GM19468 (cell line): ENCODE measurements around the gene NLRC3.
"Not testable (repeated sequence)": the region's sequence is repeated elsewhere in the genome, so short reads cannot be mapped to it uniquely, and the experiment has no call there.

Experiments
- ATAC-seq: cut with Tn5 transposase; IDR thresholded peaks from one replicate; pipeline ENCODE4 v1.9.1; 2021; ENCODE audit warnings: mild to moderate bottlenecking, moderate library complexity, moderate number of reproducible peaks; ENCODE audit not compliant: unreplicated experiment; ENCODE audit errors: extremely low read depth

The NLRC3 gene

GRCh38 chr16:3553138-3553923 is 23.9 kb downstream of the NLRC3 start:
- ATAC-seq = no peak

DNA sequence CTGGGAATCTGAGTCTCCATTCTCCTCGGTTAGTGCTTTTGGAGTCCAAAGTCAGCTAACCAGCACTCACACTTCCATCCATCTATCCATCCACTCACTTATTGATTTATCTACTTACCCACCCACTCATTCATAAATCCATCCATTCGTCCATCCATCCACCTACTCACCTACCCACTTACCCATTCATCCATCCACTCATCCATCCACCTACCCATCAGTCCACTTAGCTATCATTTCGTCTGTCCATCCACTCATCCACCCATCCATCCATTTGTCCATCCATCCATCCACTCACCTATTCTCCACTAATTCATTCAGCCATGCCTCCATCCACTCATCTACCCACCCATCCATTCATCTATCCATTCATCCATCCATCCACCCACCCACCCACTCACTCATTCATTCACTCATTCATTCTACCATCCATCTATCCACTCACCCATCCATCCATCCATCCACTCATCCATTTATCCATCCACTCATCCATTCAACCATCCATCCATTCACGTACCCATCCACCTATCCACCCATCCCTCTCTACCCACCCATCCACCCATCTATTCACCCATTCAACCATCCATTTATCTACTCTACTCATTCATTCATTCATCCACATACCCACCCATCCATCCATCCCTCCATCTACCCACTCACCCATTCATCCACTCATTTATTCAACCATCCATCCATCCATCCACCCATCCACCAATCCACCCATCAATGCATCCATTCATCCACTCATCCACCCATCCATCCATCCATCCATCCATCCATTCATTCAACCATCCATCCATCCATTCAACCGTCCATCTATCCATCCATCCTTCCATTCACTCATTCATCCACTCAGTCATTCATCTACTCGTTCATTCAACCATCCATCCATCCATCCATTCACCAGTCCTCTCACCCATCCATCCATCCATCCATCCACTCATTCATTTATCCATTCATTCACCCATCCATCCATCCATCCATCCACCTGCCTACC is 26.1 kb downstream of the NLRC3 start:
- no peak for ATAC-seq

DNA sequence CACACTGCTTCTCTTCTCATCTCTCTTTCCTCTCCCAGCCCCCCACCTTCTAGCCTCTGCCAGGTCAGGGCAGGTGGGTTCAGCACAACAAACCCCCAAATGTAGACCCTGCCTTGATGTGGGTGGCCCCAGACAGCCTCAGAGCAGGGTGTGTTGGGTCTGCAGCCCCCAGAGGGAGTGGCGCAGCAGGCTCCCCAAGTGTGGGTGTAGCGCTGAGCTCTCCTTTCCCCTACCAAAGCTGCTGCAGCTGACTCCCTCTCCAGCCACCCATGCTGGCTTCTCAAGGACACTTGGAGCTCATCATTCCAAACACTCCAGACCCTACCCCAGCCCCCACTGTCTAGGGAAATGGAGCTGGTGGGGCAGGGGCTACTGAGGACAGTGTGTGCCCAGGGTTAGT is 27.3 kb downstream of the NLRC3 start:
- no peak for ATAC-seq

DNA sequence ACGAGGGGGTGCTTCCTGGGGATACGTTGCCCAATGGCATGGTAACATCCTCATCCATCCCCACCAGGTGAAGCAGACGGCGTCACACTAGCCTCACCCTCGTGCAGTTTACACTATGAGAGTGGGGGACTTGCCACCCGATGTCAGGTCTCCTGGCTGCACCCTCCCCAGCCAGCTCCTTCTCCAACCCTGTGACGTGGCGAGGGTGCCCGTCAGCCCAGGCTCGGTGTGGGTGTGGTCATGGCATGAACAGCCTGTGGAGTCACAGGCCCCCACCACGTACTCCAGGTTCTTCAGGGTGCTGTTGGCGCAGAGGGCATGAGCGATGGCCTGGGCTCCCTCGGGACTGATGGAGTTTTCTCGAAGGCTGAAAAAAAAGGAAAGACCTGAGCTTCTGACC is 28.3 kb downstream of the NLRC3 start:
- ATAC-seq = no peak

GRCh38 chr16:3548445-3548844 is 28.8 kb downstream of the NLRC3 start:
- ATAC-seq = no peak

DNA sequence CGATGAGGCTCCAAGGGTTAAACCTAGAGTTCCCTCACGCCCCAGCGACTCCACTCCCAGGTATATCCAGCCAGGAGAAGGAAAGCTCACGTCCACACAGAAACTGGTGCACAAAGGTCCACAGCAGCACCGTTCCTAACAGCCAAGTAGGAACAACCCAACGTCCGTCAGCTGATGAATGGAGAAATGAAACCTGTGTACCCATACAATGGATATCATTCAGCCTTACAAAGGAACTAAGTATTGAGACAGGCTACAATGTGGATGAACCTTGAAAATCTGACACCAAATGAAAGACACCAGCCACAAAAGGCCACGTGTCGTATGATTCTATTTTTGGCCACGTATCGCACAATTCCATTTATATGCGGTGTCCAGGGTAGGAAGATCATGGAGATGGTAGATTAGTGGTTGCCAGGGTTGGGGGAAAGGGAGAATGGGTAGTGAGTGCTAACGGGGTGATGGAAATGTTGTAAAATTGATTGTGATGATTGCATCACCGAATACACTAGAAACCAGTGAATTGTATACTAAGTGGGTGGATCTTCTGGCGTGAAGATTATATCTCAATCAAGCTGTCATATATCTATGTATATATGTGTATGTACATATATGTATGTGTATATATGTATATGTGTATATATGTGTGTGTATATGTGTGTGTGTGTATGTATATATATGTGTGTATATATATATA is 30.1 kb downstream of the NLRC3 start:
- no peak for ATAC-seq

- ATAC-seq = no peak
Observed at GRCh38 chr16:3542601-3543373, 34.4 kb downstream of the NLRC3 start.

DNA sequence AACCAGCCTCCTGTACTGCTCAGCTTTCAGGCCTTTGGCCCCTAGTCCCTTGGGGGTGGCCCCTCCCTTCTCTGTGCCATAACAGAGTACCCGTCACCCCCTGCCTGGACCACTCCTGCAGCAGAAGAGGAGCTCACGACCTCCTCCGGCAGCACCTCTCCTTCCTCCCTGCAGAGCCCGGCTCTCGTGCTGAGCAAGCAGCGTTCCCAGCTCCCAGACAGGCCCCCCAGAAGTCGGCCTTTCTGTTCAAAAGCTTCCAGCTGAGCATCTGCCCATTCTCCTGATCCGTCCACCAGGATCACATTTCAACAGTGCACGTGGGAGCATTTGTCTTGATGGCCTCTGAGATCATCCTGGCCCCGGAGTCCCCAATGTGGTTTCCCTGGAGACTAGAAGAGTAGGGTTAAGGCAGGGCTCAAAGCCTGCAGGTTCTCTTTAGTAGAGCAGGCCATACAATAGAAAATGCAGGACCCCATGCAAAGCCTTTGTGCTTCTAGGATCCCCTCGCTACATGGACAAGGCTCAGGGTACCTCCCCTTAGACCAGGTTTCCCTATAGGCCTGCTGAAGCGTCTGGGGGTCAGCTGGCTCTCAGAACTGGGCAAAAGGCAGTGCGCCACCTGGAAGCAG is 35.6 kb downstream of the NLRC3 start:
- no peak for ATAC-seq

GRCh38 chr16:3538222-3538621 is 39.0 kb downstream of the NLRC3 start:
- ATAC-seq = no peak

DNA sequence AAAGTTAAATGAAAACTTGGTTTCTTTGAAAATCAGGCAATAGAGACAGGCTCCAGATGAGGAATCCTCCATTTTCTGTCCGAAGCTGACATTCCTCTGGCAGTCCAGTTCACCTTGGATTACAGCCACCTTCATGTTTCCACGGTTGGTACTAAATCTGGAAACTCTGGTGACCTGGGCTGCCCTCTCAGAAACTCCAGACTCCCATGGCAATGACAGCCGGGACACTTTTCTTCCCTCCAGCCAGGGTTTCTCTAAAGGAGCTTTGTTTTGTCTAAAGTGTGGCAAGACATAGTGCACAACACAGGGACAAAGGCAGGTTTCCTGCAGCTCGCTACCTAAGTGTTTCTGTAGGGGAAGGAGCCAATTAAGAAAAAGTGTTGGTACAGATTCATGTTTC is 40.4 kb downstream of the NLRC3 start:
- ATAC-seq = no peak

DNA sequence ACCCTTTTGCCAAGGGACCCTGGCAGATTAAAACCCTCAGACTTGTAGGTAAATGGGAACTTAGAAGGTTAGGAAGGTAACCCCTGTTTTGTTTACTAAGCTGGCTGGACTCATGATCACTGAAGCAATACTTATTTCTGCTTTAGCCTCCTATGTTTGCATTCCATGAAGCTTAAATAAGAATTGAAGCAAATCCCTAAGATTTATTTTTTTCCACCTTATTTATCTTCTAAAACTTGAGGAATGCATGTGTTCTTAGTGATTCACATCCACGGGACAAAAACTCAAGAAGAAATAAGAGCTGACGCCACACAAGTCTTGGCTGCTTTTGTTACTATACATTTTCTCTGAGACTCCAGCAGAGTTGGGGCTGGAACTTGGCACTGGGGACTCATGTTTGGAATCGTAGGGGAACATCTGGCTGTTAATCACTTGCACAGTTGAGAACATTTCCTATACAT is 40.9 kb downstream of the NLRC3 start:
- no peak for ATAC-seq

- ATAC-seq = no peak
Observed at GRCh38 chr16:3534126-3534525, 43.1 kb downstream of the NLRC3 start.

- ATAC-seq = no peak
Observed at GRCh38 chr16:3532741-3533140, 44.5 kb downstream of the NLRC3 start.

GRCh38 chr16:3530371-3530914 is 46.8 kb downstream of the NLRC3 start:
- ATAC-seq = no peak

DNA sequence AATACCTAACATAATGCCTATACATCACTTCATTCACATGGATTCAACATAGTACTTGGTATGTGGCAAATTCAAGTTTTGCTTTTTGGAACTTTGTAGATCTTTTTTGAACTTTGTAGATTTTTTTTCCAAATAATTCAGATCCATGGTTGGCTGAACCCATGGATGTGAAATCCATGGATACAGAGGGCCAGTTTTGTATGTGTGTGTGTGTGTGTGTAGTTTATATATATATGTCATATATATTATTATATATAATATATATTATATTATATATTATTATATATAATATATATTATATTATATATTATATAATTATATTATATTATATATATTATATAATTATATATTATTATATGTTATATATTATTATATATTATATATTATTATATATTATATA is 48.0 kb downstream of the NLRC3 start:
- ATAC-seq = no peak

DNA sequence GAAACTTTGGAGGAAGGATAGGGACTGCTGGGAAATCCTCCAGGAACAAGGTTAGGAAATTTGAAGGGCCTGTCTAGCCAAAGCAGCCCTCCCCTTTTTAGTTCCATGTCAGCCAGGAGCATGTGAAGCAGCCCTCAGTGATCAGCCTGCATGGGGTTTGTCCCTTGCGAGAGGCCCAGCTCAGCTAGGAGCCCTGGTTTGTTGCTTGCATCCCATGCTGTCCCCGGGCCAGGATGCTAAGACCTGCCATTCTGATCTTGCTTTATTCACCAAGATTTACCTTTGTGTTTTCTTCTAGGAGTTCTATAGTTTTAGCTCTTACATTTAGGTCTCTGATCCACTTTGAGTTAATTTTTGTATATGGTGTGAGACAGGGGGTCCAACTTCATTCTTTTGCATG is 48.8 kb downstream of the NLRC3 start:
- ATAC-seq = no peak

GRCh38 chr16:3527216-3527829 is 49.9 kb downstream of the NLRC3 start:
- not testable (repeated sequence) for ATAC-seq

GRCh38 chr16:3525951-3526350 is 51.3 kb downstream of the NLRC3 start:
- no peak for ATAC-seq

- ATAC-seq = no peak
Observed at GRCh38 chr16:3523281-3523680, 53.9 kb downstream of the NLRC3 start.
